ENCODE data around the gene RC3H1. TPM values are rescaled to one million over a fixed set of nuclear protein-coding genes. Genes with fewer than 3 reads are reported as not detected.
"Not testable (repeated sequence)": the region's sequence is repeated elsewhere in the genome, so short reads cannot be mapped to it uniquely, and the experiment has no call there.

Gene RC3H1
- polyA plus RNA-seq, 1 donor from 2014 or later = 6.0 TPM

DNA sequence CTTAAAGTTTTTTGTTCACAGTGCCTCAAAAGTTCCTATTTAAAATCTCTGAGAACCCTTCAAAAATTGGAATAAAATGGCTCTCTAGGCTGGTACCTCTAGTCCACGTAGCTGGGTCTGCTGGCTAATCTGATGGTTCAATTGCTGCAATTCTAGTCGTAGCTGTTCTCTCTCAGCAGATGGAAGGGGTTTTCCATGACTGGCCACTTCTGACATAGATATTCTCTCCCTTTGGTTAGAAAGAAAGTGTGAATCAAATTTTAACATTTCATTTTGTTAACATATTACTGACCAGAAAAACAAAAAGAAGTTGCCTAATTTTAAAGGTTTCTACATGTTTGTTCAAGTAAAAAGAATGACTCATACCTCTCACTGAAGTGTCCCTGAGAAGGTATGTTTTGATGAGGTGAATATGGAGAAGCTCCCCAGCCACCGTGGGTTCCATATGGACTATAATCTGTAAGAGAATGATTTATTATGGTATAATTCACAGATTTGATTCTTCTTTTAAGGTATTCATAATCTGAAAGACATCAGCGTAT is 75.7 kb downstream of the RC3H1 start:
- Mint-ChIP-seq H3K36me3 (peaks cover 9% of the 10 kb centered on the region), H3K4me3 (no peak overlapping the region), H3K27me3 (no peaks in the 10 kb centered on the region), H3K27ac (peak overlapping the region in 1 of 3 donors; percentile 13), H3K9me3 (no peaks in the 10 kb centered on the region), H3K4me1 (no peaks in the 10 kb centered on the region)

DNA sequence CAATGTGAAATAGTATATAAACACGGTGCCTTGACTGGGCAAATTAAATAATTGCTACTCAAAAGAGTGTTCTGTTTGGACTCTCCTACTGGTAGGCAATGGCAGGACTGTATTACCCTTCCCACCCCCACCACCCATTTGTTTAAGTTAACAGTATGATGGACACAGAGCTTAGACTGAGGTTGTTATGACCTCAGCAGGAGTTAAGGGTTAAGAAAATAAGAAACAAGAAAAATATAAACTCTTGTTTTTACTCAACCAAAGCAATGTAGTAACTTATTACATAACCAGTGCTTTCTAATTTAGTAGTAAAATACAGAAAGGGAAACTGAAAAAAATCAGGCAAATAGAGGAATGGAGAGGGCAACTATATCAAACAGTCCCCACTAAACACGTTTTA is 85.1 kb downstream of the RC3H1 start:
- Mint-ChIP-seq H3K4me1 (peaks cover 0 to 4% (median 0%) of the 10 kb centered on the region in 3 donors), H3K9me3 (no peaks in the 10 kb centered on the region), H3K27me3 (no peaks in the 10 kb centered on the region), H3K36me3 (peaks cover 5% of the 10 kb centered on the region), H3K27ac (no peak overlapping the region), H3K4me3 (no peak overlapping the region)

DNA sequence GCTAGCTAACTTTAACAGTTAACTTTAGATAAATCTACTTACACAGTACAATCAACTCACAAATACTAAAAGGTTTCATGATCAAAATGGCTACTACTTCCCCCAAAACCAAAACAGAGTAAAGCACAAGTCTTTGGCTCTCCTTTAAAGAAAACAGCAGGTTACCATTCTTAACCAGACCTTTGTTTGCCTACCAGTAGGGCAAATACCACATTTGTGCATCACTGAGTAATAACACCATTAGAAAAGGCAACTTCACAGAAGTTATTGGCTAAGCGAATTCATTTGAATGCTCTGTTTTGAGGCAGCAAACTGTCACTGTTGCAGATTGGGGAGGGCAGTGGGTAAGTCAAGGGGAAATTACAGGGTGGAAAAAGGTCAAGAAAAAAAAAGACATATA is 87.7 kb downstream of the RC3H1 start:
- H3K27ac Mint-ChIP-seq = peak overlapping the region in 1 of 3 donors; percentile 76
- no peaks in the 10 kb centered on the region for H3K9me3 Mint-ChIP-seq
- no peak overlapping the region for H3K4me3 Mint-ChIP-seq
- H3K4me1 Mint-ChIP-seq = no peaks in the 10 kb centered on the region
- H3K27me3 Mint-ChIP-seq = no peaks in the 10 kb centered on the region
- H3K36me3 Mint-ChIP-seq = peaks cover 2% of the 10 kb centered on the region

DNA sequence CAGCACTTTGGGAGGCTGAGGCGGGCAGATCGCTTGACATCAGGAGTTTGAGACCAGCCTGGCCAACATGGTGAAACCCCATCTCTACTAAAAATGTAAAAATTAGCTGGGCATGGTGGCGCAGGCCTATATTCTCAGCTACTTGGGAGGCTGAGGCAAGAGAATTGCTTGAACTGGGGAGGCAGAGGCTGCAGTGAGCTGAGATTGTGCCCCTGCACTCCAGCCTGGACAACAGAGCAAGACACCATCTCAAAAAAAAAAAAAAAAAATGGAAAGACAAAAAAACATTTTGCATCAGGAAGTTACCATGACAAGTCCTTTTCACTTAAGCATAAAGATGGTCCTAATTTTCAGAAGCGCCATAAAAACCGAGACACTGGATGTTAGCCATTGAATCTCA is 91.6 kb downstream of the RC3H1 start:
- not testable (repeated sequence) for H3K4me1 Mint-ChIP-seq, H3K27me3 Mint-ChIP-seq, H3K4me3 Mint-ChIP-seq, H3K27ac Mint-ChIP-seq, H3K9me3 Mint-ChIP-seq, H3K36me3 Mint-ChIP-seq

DNA sequence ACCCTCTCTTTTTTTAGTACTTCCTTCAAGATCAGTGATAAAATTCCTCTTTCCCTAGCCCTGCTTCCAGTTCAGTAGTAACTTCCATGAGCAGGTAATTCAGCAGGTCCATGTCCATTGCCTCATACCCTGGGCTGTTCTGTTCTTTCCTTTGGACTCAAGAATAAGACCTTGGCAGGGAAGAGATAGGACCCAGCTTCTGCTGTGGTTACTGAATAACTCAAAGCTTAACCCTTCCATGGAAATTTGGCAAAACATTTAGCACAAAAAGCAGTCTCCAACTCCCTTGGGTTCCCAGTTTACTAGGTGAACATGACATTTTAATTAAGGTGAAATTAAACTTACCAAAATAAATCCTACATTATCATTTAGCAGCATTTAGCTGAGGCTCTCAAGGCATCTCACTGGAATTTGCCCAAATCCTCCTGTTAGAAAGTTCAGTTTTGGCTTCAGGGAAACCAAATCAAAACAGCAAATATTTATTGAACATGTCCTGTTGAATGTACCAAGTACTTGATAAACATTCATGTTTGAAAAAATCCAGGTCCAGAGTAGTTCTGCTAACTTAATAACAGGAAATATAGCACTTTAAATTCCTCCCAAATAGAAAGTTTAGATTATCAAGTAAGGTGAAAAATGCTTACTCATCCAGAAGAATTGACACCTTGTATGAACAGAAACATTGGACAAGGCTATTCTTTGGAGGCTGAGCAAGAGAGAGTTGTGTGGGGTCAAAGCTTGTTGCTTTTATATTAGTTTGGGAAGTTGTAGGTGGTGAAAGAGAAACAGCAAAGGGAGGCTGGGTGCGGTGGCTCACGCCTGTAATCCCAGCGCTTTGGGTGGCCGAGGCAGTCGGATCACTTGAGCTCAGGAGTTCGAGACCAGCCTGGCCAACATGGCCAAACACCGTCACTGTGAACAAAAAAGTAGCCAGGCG is 96.6 kb downstream of the RC3H1 start:
- Mint-ChIP-seq H3K4me1 (no peaks in the 10 kb centered on the region), H3K4me3 (no peak overlapping the region), H3K27me3 (no peaks in the 10 kb centered on the region), H3K9me3 (no peaks in the 10 kb centered on the region), H3K27ac (no peak overlapping the region), H3K36me3 (peaks cover 3% of the 10 kb centered on the region)

DNA sequence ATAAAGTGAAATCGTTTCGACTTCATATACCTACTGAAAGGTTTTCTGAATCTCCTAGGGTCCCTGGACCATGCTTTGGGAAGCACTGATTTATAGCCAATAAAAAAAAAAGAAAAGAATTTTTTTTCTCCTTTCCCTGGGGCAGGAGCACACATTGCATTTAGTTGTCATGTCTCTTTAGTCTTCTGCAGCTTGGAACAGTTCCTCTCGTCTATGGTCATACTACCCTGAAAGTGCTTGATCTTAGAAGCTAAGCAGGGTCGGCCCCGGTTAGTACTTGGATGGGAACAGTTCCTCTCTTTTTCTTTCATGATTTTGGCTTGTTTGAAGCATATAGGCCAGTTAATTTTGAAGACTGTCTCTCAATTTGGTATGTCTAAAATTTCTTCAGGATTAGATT is 101.3 kb downstream of the RC3H1 start:
- H3K4me3 Mint-ChIP-seq = no peak overlapping the region
- no peaks in the 10 kb centered on the region for H3K27me3 Mint-ChIP-seq
- no peaks in the 10 kb centered on the region for H3K4me1 Mint-ChIP-seq
- no peak overlapping the region for H3K27ac Mint-ChIP-seq
- no peaks in the 10 kb centered on the region for H3K9me3 Mint-ChIP-seq
- peaks cover 2% of the 10 kb centered on the region for H3K36me3 Mint-ChIP-seq

DNA sequence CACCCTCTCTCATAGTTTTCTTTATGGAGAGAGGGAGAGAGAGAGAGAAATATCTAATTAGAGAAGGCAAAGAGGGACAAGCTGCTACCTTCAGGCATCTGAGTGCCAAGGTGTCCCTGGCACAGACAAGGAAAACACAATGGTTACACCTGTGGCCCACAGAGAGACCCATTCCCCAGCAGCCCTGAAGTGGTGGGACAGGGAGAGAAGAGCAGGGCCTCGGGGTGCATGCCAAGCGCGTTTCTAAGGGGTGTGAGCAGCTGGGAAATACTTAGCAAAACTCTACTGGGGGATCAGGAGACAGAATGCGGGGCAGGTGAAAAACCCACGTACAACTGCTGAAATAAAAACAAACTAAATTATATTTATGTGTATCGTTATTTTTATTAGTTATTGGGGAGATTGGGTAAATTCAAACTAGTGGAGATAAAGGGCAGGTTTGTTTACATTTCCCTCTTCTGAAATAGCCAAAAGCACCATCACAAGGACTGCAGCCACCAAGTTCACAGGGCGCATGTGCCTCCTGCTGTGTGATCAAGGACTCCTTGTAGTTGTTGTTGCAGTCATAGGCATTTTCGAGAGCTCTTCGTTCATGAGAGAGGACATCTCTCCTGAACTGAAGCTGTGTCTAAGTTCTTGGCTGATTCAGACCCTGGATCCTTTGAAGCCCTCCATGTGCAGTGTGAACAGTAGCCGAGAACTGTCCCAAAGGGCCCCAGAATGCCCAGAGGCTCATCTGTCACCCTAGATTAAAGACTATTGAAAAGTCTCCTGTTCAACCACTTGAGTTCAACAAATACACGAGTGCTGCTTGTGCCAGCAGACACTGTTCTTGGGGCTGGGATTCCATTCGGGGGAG is 104.3 kb downstream of the RC3H1 start:
- H3K9me3 Mint-ChIP-seq = no peaks in the 10 kb centered on the region
- H3K36me3 Mint-ChIP-seq = no peaks in the 10 kb centered on the region

DNA sequence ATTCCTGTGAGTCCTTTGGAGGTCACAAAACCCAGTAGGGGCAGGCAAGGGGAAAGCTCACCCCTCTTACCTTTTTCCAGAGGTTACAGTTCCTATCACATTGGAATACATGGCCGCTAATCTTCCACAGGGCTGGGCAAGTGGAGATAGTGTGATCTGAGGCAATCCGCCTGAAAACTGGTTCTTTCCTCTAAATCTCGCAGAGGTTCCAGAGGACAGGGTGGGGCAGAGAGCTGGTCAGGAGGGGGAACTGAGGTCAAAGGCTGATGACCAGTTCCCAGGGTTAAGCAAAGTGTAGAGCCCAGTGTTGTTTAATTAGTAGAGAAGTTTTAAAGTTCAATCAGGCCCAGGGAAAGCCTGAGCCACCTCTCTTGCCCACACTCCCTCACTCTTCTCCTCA is 105.0 kb downstream of the RC3H1 start, which contains the start of gene SERPINC1:
Gene SERPINC1, minus strand, starts transcription at position 179 of the 400 bp plus-strand sequence. Its CDS starts 68 bp downstream, at position 111.
- Mint-ChIP-seq H3K4me3 (no peak within 1 kb of the TSS), H3K4me1 (no peaks in the 10 kb centered on the region), H3K27me3 (no peaks in the 10 kb centered on the region), H3K9me3 (no peaks in the 10 kb centered on the region), H3K27ac (no peak within 1 kb of the TSS), H3K36me3 (no peaks in the 10 kb centered on the region)

More for the DNA sequence above, 104.3 kb downstream of the RC3H1 start:
- H3K27me3 Mint-ChIP-seq = no peaks in the 10 kb centered on the region
- no peaks in the 10 kb centered on the region for H3K4me1 Mint-ChIP-seq
- H3K4me3 Mint-ChIP-seq = no peak overlapping the region
- no peak overlapping the region for H3K27ac Mint-ChIP-seq

DNA sequence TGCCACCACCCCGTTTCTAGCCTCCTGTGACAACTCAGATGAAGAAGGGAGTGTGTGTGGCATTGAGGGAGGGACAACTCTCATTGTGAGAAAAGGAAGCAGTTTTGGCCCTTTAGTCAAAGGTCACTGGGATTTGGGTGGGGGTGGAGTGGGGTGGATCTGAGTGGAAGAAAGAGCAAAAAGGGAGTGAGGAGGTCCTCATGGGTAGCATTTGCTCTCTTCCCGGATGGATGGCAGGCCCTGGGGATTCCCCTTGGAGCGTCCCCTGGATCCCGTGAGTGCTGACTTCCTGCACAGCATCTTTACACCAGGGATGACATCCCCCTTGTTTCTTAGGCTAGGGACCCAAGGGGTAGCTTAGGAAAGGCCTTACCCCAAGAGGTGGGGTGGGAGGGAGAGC is 105.5 kb downstream of the RC3H1 start:
- H3K4me3 Mint-ChIP-seq = no peak overlapping the region
- no peaks in the 10 kb centered on the region for H3K27me3 Mint-ChIP-seq
- H3K4me1 Mint-ChIP-seq = no peaks in the 10 kb centered on the region
- H3K27ac Mint-ChIP-seq = no peak overlapping the region
- H3K9me3 Mint-ChIP-seq = no peaks in the 10 kb centered on the region
- no peaks in the 10 kb centered on the region for H3K36me3 Mint-ChIP-seq

DNA sequence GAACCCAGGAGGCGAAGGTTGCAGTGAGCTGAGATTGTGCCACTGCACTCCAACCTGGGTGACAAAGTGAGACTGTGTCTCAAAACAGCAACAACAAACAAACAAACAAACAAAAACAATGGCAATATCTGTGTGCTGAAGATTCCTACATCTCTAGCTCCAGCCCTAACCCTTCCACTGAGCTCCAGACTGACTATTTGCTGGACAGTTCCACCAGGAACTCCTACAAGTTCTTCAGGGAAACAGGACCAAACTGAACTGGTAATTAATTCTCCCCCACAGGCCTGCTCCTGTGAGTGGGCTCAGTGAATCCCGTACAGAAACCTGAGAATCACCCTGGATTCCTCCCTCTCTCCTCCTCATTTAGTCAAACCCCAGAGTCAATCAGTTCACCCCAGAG is 106.6 kb downstream of the RC3H1 start:
- H3K27ac Mint-ChIP-seq = no peak overlapping the region

DNA sequence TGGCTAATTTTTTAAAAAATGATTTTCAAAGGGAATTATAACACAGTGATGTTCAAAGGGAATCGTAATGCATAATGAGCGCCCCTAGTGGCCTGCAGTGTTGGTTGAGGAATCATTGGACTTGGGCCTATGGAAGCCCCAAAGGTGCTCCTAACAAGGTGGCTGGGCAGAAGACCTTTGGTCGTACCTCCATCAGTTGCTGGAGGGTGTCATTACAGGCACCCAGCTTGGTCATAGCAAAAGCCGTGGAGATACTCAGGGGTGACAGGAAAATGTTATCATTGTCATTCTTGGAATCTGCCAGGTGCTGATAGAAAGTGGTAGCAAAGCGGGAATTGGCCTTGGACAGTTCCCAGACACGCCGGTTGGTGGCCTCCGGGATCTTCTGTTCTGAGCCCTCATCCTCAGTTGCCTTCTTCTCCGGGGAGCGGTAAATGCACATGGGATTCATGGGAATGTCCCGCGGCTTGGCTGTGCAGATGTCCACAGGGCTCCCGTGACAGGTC is 107.7 kb downstream of the RC3H1 start:
- Mint-ChIP-seq H3K9me3 (no peaks in the 10 kb centered on the region), H3K36me3 (no peaks in the 10 kb centered on the region), H3K4me1 (no peaks in the 10 kb centered on the region), H3K27me3 (no peaks in the 10 kb centered on the region), H3K27ac (no peak overlapping the region), H3K4me3 (peak overlapping the region in 1 of 4 donors; percentile 63)

More for the DNA sequence above, 106.6 kb downstream of the RC3H1 start:
- Mint-ChIP-seq H3K4me1 (no peaks in the 10 kb centered on the region), H3K4me3 (no peak overlapping the region), H3K9me3 (no peaks in the 10 kb centered on the region), H3K27me3 (no peaks in the 10 kb centered on the region), H3K36me3 (no peaks in the 10 kb centered on the region)

DNA sequence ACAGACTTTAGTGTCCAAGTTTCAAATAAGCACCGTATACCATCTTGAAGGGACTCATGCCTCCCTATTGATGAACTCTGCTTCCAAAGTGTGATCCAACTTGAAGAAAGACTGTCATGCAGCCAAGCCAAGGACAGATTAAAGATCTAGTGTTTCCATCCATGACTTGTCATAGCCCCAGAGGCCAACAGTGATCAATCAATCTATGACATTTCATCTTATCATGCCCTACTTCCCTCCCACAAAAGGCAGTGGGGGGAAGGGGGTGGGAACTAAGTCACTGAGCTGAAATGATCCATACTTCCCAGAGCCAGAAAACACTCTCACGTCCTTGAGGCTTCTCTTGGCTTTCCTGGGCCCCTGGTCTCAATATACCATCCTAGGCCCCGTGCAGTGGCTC is 109.0 kb downstream of the RC3H1 start:
- no peaks in the 10 kb centered on the region for H3K27me3 Mint-ChIP-seq
- H3K27ac Mint-ChIP-seq = no peak overlapping the region
- no peaks in the 10 kb centered on the region for H3K4me1 Mint-ChIP-seq
- H3K36me3 Mint-ChIP-seq = no peaks in the 10 kb centered on the region
- no peaks in the 10 kb centered on the region for H3K9me3 Mint-ChIP-seq
- no peak overlapping the region for H3K4me3 Mint-ChIP-seq

DNA sequence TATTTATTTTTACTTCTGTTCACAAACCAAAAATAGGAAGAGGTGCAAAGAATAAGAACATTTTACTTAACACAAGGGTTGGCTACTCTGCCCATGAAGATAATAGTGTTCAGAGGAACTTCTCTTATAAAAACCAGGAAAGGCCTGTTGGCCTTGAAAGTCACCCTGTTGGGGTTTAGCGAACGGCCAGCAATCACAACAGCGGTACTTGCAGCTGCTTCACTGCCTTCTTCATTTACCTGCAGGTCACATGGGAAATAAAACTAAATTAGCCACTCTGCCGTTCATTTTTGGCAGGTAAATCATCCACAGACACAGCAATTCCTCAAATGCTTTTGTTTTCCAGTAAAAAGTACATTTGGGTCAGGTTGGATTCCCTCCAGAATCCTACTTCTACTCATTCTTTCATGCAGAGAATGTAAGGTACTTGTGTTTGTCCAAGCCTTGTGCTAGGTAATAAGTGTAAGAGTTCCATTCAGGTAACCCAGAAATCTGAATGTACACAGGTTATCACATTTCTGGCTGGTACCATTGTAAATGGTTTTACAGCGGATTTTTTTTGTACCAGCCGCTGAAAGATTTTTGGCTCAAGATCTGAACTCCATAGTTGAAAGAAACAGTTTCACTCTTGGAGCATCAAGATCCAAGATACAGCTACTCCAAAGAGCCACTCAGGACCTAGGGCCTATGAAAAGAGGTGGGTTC is 118.2 kb downstream of the RC3H1 start:
- no peak overlapping the region for H3K27ac Mint-ChIP-seq
- H3K4me3 Mint-ChIP-seq = no peak overlapping the region
- H3K27me3 Mint-ChIP-seq = no peaks in the 10 kb centered on the region
- H3K36me3 Mint-ChIP-seq = peaks cover 4% of the 10 kb centered on the region
- no peaks in the 10 kb centered on the region for H3K9me3 Mint-ChIP-seq
- peaks cover 0 to 6% (median 6%) of the 10 kb centered on the region in 3 donors for H3K4me1 Mint-ChIP-seq

DNA sequence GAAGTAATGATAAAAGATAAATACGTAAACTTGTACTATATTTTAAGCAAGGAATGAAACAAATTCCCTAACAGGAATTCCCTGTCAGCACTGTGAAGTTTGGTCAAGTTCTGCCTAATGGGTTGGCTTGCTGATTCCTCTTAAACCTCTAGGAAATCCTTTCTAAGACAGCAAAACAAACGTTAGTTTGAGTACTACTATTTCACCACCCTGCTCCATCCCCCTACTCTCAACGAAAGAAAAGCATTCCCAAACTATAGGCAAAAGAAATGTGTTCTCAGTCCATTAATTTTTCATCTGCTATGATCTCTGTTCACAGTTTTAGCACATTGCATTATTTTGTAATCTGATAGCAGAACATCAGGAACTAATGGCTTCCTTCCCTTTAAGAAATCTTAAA is 121.2 kb downstream of the RC3H1 start:
- H3K27ac Mint-ChIP-seq = no peak overlapping the region
- H3K4me1 Mint-ChIP-seq = peaks cover 12 to 15% (median 14%) of the 10 kb centered on the region in 3 donors
- peaks cover 4% of the 10 kb centered on the region for H3K36me3 Mint-ChIP-seq

More for the DNA sequence above, 121.2 kb downstream of the RC3H1 start:
- Mint-ChIP-seq H3K9me3 (no peaks in the 10 kb centered on the region), H3K27me3 (no peaks in the 10 kb centered on the region), H3K4me3 (peak overlapping the region in 1 of 4 donors; percentile 3)

Measured in IgD-negative memory B cell (primary cell).